Activated naive CD8-positive, alpha-beta T cell (primary cell): Measurements from ENCODE around the gene CIP2A.
A peak's percentile ranks its signal among the peaks of the same experiment; 100 is the strongest.
"Not testable (repeated sequence)": the region's sequence is repeated elsewhere in the genome, so short reads cannot be mapped to it uniquely, and the experiment has no call there.

Source experiments
- H3K27ac Mint-ChIP-seq: one replicate; pipeline ENCODE4 v1.8.0; 2021; ENCODE audit warnings: mixed read lengths
- H3K27me3 Mint-ChIP-seq: one replicate; pipeline ENCODE4 v1.8.0; 2021; ENCODE audit warnings: mixed read lengths
- H3K36me3 Mint-ChIP-seq: one replicate; pipeline ENCODE4 v1.8.0; 2021; ENCODE audit warnings: mixed read lengths
- H3K4me1 Mint-ChIP-seq: one replicate; pipeline ENCODE4 v1.8.0; 2021; ENCODE audit warnings: low read depth, mixed read lengths
- H3K4me3 Mint-ChIP-seq: one replicate; pipeline ENCODE4 v1.8.0; 2021; ENCODE audit warnings: mild to moderate bottlenecking, mixed read lengths
- H3K9me3 Mint-ChIP-seq: one replicate; pipeline ENCODE4 v1.8.0; 2021; ENCODE audit warnings: low read depth, mixed read lengths

Gene CIP2A

GRCh38 chr3:108589081-108589997 is at the start of gene CIP2A, which contains the start of gene DZIP3:
Gene CIP2A (minus strand): TSS chr3:108589438. CDS start chr3:108589375, 63 bp downstream.
Gene DZIP3 (plus strand): TSS chr3:108589722. CDS start chr3:108605407, 15,685 bp downstream.
- H3K4me1 Mint-ChIP-seq = peaks cover 36% of the 10 kb centered on the region
- H3K27ac Mint-ChIP-seq = peak within 1 kb of the TSS; percentile 97
- no peaks in the 10 kb centered on the region for H3K27me3 Mint-ChIP-seq
- no peaks in the 10 kb centered on the region for H3K36me3 Mint-ChIP-seq
- H3K4me3 Mint-ChIP-seq = peak within 1 kb of the TSS; percentile 99
- no peaks in the 10 kb centered on the region for H3K9me3 Mint-ChIP-seq

- Mint-ChIP-seq H3K4me1 (no peaks in the 10 kb centered on the region), H3K36me3 (peaks cover 17% of the 10 kb centered on the region), H3K4me3 (no peak overlapping the region), H3K27ac (no peak overlapping the region), H3K27me3 (no peaks in the 10 kb centered on the region), H3K9me3 (no peaks in the 10 kb centered on the region)
These were observed 40.7 kb upstream of the CIP2A start for GRCh38 chr3:108629974-108630373.

- H3K4me3 Mint-ChIP-seq = no peak overlapping the region
- H3K27ac Mint-ChIP-seq = no peak overlapping the region
- peaks cover 24% of the 10 kb centered on the region for H3K36me3 Mint-ChIP-seq
- H3K27me3 Mint-ChIP-seq = no peaks in the 10 kb centered on the region
- H3K4me1 Mint-ChIP-seq = no peaks in the 10 kb centered on the region
- H3K9me3 Mint-ChIP-seq = peaks cover 4% of the 10 kb centered on the region
These were observed 34.3 kb upstream of the CIP2A start for GRCh38 chr3:108623504-108623903.

- Mint-ChIP-seq H3K27ac (no peak overlapping the region), H3K36me3 (peaks cover 22% of the 10 kb centered on the region), H3K9me3 (peaks cover 4% of the 10 kb centered on the region), H3K4me1 (no peaks in the 10 kb centered on the region), H3K4me3 (no peak overlapping the region), H3K27me3 (no peaks in the 10 kb centered on the region)
These were observed 31.0 kb upstream of the CIP2A start for GRCh38 chr3:108620250-108620649.

- not testable (repeated sequence) for H3K27me3 Mint-ChIP-seq, H3K4me1 Mint-ChIP-seq, H3K4me3 Mint-ChIP-seq, H3K27ac Mint-ChIP-seq, H3K9me3 Mint-ChIP-seq
- H3K36me3 Mint-ChIP-seq = peaks cover 19% of the 10 kb centered on the region
These were observed 26.9 kb upstream of the CIP2A start for GRCh38 chr3:108616090-108616489.

- Mint-ChIP-seq H3K36me3 (peaks cover 26% of the 10 kb centered on the region), H3K27me3 (no peaks in the 10 kb centered on the region), H3K4me1 (peaks cover 12% of the 10 kb centered on the region), H3K9me3 (no peaks in the 10 kb centered on the region), H3K4me3 (no peak overlapping the region), H3K27ac (no peak overlapping the region)
These were observed 21.4 kb upstream of the CIP2A start for GRCh38 chr3:108610651-108611050.

- no peaks in the 10 kb centered on the region for H3K9me3 Mint-ChIP-seq
- H3K36me3 Mint-ChIP-seq = peaks cover 23% of the 10 kb centered on the region
- no peak overlapping the region for H3K4me3 Mint-ChIP-seq
- H3K27ac Mint-ChIP-seq = no peak overlapping the region
- H3K27me3 Mint-ChIP-seq = no peaks in the 10 kb centered on the region
- H3K4me1 Mint-ChIP-seq = peaks cover 31% of the 10 kb centered on the region
These were observed 19.5 kb upstream of the CIP2A start for GRCh38 chr3:108608750-108609149.

- H3K9me3 Mint-ChIP-seq = no peaks in the 10 kb centered on the region
- H3K36me3 Mint-ChIP-seq = peaks cover 16% of the 10 kb centered on the region
- H3K27me3 Mint-ChIP-seq = no peaks in the 10 kb centered on the region
- peaks cover 53% of the 10 kb centered on the region for H3K4me1 Mint-ChIP-seq
- H3K27ac Mint-ChIP-seq = peak overlapping the region; percentile 36
- no peak overlapping the region for H3K4me3 Mint-ChIP-seq
These were observed 16.3 kb upstream of the CIP2A start for GRCh38 chr3:108605491-108605890.

- Mint-ChIP-seq H3K27ac (peak overlapping the region; percentile 36), H3K27me3 (no peaks in the 10 kb centered on the region), H3K36me3 (peaks cover 12% of the 10 kb centered on the region), H3K9me3 (no peaks in the 10 kb centered on the region), H3K4me3 (no peak overlapping the region), H3K4me1 (peaks cover 56% of the 10 kb centered on the region)
These were observed 15.8 kb upstream of the CIP2A start for GRCh38 chr3:108605028-108605427.

GRCh38 chr3:108603691-108604090 is 14.5 kb upstream of the CIP2A start:
- H3K36me3 Mint-ChIP-seq = peaks cover 6% of the 10 kb centered on the region
- no peaks in the 10 kb centered on the region for H3K27me3 Mint-ChIP-seq
- no peaks in the 10 kb centered on the region for H3K9me3 Mint-ChIP-seq
- peaks cover 58% of the 10 kb centered on the region for H3K4me1 Mint-ChIP-seq
- H3K4me3 Mint-ChIP-seq = peak overlapping the region; percentile 52
- H3K27ac Mint-ChIP-seq = peak overlapping the region; percentile 72

- H3K4me3 Mint-ChIP-seq = peak overlapping the region; percentile 52
- peaks cover 58% of the 10 kb centered on the region for H3K4me1 Mint-ChIP-seq
- H3K27me3 Mint-ChIP-seq = no peaks in the 10 kb centered on the region
- peak overlapping the region; percentile 72 for H3K27ac Mint-ChIP-seq
- peaks cover 4% of the 10 kb centered on the region for H3K36me3 Mint-ChIP-seq
- H3K9me3 Mint-ChIP-seq = no peaks in the 10 kb centered on the region
These were observed 13.7 kb upstream of the CIP2A start for GRCh38 chr3:108602935-108603294.

- H3K9me3 Mint-ChIP-seq = no peaks in the 10 kb centered on the region
- H3K36me3 Mint-ChIP-seq = no peaks in the 10 kb centered on the region
- H3K27ac Mint-ChIP-seq = peak overlapping the region; percentile 72
- no peaks in the 10 kb centered on the region for H3K27me3 Mint-ChIP-seq
- H3K4me3 Mint-ChIP-seq = peak overlapping the region; percentile 52
- peaks cover 58% of the 10 kb centered on the region for H3K4me1 Mint-ChIP-seq
These were observed 13.2 kb upstream of the CIP2A start for GRCh38 chr3:108602249-108602934.

- H3K9me3 Mint-ChIP-seq = no peaks in the 10 kb centered on the region
- H3K36me3 Mint-ChIP-seq = peaks cover 2% of the 10 kb centered on the region
- peaks cover 48% of the 10 kb centered on the region for H3K4me1 Mint-ChIP-seq
- H3K4me3 Mint-ChIP-seq = no peak overlapping the region
- no peaks in the 10 kb centered on the region for H3K27me3 Mint-ChIP-seq
- no peak overlapping the region for H3K27ac Mint-ChIP-seq
These were observed 10.6 kb upstream of the CIP2A start for GRCh38 chr3:108599677-108600409.

- Mint-ChIP-seq H3K36me3 (peaks cover 2% of the 10 kb centered on the region), H3K9me3 (no peaks in the 10 kb centered on the region), H3K4me3 (no peak overlapping the region), H3K4me1 (peaks cover 33% of the 10 kb centered on the region), H3K27ac (no peak overlapping the region), H3K27me3 (no peaks in the 10 kb centered on the region)
These were observed 9.1 kb upstream of the CIP2A start for GRCh38 chr3:108598375-108598774.

- Mint-ChIP-seq H3K27me3 (no peaks in the 10 kb centered on the region), H3K4me1 (peaks cover 30% of the 10 kb centered on the region), H3K27ac (no peak overlapping the region), H3K36me3 (peaks cover 2% of the 10 kb centered on the region), H3K9me3 (no peaks in the 10 kb centered on the region), H3K4me3 (no peak overlapping the region)
These were observed 6.1 kb upstream of the CIP2A start for GRCh38 chr3:108595321-108595720.
